Stimulated activated CD4-positive, alpha-beta T cell treated with anti-CD3 and anti-CD28 coated beads, Interleukin-1b, Interleukin-23, amount 100 ng/mL, for 24 hours (primary cell): ENCODE data around the gene DKK2.

Experiments
- DNase-seq, 4 experiments: peaks; one replicate each; pipeline ENCODE4 v3.0.0-alpha.2; 2020; ENCODE audit warnings: low read depth in 4 of 4, low spot score in 1 of 4

The DKK2 gene, protein sequence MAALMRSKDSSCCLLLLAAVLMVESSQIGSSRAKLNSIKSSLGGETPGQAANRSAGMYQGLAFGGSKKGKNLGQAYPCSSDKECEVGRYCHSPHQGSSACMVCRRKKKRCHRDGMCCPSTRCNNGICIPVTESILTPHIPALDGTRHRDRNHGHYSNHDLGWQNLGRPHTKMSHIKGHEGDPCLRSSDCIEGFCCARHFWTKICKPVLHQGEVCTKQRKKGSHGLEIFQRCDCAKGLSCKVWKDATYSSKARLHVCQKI

DNA sequence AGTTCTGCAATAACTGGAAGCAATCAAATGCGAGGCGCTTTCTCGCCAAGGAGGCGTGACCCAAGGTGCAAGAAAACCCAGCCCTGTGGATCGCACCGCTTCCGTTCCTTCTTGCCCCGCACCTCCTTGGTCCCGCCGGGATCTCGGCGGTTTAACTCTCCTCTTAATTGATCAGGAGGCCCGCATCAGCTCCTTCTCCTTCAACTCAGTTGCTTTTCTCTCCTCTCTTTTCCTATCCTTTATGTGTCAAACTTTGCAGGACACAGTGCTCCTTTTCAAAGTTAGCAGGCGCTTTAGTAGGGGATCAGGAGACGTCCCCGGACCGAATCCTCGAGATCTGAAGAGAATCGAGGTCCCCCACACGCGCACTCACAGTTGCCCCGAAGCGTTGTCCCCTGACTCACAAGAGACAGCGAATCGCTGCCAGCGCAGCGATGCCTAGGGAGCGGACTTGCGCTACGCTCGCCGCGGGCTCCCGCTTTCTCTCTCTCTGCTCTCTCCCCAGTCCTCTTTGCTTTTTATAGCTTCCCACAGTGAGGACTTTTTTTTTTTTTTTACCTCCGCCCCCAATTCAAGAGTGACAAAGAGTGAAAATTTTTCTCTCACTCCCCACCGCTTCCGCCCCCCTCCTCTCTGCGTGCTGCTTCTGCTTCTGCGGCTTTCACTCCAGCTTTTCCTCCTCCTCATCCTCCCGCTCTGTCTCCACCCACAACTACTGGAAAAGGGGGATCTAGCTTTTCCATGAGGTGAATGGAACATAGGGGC is at the start of gene DKK2:
DKK2 (minus strand) TSS at position 495 of the 765 bp plus-strand sequence. CDS start 722 bp downstream, outside the sequence.
- no peak for DNase-seq

DNA sequence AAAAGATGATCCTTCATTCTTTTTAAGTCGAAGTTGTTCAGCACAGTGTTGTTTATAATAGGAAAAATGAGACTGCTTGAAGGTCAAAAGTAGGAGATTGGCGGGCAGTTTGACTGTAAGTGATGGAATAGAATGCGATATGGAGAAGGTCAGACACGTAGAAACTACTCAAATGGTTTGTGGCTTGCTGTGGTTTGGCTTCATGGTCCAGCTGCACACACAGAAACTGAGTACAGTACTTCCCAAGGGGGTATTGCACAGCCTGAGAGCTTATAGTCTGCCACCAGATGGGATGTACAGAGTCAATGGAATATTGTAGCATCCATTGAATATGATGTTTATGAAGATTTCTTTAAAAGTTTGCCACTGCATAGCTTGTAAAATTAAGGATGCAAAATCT is 41.1 kb upstream of the DKK2 start:
- DNase-seq = no peak

DNA sequence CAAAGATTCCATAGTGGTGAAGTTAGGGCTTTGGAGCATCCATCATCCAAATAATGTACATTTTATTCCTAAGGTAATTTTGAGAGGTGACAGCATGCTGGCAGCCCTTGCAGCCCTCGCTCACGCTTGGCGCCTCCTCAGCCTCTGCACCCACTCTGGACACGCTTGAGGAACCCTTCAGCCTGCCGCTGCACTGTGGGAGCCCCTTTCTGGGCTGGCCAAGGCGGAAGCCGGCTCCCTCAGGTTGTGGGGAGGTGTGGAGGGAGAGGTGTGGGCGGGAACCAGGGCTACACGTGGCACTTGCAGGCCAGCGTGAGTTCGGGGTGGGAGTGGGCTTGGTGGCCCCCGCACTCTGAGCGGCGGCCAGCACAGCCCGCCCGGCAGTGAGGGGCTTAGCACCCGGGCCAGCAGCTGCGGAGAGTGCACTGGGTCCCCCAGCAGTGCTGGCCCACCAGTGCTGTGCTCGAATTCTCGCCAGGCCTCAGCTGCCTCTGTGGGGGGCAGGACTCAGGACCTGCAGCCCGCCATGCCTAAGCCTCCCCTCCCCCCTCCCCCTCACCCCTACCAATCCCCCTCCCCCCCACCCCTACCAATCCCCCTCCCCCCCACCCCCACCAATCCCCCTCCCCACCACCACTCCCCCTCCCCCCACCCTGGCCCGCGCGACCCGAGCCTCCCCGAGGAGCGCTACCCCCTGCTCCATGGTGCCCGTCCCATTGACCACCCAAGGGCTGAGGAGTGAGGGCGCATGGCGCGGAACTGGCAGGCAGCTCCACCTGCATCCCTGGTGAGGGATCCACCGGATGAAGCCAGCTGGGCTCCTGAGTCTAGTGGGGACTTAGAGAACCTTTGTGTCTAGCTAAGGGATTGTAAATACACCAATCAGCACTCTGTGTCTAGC is 37.0 kb upstream of the DKK2 start:
- no peak for DNase-seq

DNA sequence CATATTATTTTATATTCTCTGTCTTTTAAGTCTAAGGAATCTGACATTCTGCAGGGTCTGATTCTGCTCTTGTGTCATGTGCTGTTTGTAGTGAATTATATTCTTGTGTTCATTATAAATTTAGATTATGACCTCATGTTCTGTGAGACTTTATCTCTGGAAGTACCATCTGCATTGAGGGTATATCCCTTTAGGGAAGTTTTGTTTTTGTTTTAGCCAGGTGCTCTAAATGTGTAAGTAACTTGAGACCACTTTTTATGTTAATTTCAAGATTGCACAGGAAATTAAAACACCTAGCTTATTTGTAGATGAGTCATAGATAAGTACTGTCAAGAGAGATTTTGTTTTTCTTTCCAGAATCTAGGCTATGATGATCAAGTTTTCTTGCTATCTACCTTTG is 35.0 kb upstream of the DKK2 start:
- DNase-seq = no peak

DNA sequence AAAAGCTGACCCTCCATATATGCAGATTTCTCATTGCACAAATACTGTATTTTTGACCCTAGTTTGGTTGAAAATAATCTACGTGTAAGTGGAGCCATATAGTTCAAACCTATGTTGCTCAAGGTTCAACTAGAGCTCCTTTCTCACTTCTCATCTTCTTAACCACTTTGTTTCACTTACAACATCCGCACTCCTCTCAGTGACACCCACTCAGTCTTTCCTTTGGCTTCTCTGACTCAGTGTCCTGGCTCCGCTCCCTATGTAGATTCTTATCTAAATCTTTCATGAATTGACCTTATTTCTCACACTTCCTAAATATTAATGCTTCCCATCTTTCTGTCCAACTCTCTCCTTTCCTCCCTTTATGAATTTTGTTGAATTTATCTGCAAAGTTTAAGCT is 32.9 kb upstream of the DKK2 start:
- no peak for DNase-seq

DNA sequence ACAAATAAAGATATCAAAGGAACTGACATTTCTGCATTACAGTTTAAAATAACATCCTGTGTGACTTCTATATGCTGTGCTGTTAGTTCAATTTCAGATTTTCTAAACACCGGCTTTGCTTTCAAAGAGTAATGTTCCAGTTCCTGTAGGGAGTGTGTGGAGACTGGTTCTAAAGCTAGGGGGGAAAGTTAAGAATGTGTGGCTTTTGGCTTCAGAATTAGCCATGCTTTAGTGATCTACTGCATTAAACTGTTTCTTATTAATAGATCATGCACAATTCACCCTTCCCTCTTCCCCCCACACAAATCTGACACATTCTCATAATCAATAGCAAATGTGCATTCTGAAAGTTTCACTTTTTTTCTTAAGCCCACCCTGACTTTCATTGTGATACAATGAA is 32.0 kb upstream of the DKK2 start:
- DNase-seq = no peak

DNA sequence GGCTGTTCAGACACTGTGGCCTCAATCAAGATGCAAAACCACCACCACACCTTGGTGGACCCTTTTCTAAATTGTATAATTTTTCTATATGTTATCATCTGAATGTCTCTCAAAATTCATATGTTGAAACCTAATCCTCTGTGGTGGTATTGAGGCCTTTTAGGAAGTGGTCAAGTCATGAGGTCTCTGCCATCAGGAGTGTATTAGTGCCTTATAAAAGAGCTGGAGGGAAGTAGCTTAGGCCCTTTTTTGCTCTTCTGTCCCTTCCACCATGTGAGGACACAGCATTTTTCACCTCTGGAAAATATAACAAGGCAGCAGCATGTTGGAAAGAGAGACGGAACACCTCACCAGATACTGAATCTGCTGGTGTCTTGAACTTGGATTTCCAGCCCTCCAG is 30.5 kb upstream of the DKK2 start:
- no peak for DNase-seq

DNA sequence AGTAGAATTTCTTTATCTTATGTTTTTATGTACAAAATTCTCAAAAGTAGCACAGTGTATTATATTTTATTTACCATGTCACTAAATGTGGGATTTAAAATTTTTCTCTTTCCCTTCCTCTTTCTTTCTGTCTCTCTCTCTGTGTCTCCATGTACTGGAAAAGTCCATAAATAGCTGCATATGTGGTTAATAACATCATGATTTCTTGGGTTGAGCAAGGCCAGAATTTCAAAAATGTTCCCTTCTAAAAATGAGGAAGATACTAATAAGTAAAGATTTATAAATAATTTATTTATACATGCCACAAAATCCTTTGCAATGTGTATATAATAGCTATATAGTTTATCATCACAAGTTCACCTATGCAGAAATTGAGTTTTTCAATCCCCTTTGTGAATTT is 29.1 kb upstream of the DKK2 start:
- no peak for DNase-seq

DNA sequence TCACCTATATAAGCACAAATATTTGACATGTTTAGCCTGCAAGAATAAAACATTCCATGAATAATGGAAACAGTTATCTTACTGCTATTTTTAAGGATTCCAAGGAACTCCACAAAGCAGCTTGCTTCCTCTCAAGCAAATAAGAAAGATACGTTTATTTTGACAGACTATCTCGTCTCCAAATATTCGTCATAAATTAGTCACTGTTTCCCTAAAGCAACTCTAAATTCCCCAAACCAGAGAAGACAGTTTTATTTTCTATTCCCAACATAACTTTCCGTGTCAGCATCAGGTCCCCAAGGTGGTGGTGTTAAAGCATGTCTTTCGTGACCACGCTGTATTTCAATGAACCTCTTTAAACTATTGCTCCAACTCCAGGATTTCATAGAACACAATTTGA is 24.3 kb upstream of the DKK2 start:
- no peak for DNase-seq

DNA sequence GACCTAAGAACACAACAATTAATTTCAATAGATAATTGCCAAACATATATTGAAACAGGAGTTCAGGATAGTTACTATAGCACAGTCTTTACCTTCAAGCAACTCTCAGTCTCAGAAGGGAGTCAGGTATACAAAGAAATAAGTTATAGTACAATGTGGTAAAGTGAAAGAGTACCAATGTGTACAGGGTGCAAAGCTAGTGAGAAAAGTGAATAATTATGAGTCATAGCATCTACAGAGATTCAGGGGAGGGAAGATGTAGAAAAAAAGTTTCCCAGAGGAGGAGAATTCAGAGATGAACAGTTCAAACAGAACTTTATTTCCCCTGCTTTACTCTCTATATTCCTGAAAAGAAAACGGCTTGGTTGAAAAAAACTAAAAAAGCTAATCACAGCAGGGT is 22.7 kb upstream of the DKK2 start:
- no peak for DNase-seq

DNA sequence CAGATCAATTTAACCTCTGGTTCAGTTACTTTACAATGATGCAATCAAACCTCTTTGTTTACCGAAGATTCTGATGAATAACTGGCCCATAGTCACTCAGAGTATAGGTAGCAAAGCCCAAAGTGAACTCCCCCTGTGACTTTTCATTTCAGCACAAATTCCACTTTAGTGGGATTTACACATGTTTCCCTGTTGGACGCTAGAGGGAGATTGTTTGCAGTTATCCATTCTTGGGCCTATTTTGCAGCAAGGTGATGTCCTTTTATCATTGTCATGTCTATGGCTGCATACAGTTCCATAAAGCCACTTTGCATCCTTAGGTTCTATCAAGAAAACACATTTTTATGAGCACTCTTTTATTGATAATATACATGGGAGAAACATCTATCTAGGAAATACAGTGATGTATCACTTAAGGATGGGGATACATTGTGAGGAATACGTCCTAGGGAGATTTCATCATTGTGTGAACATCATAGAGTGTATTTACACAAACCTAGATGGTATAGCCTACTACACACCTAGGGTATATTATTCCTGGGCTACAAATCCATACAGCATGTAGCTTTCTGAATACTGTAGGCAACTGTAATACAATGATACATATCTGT is 14.5 kb upstream of the DKK2 start:
- DNase-seq = no peak

DNA sequence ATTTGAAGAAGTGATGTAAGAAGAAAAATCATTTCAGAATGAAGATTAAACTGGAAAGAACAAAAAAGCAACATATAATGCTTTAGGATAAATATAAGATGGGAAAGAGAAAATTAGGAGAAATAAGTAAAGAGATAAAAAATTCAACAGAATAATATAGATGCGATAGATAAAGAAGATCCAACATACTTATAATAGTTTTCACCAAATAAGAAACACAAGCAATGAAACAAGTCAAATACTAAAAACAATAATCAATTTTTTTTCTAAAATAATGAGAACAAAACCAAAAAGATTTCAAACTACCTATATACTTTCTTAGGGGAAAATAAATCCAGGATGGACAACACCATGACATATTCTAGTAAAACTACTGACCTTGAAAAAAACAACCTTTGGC is 10.1 kb upstream of the DKK2 start:
- no peak for DNase-seq

DNA sequence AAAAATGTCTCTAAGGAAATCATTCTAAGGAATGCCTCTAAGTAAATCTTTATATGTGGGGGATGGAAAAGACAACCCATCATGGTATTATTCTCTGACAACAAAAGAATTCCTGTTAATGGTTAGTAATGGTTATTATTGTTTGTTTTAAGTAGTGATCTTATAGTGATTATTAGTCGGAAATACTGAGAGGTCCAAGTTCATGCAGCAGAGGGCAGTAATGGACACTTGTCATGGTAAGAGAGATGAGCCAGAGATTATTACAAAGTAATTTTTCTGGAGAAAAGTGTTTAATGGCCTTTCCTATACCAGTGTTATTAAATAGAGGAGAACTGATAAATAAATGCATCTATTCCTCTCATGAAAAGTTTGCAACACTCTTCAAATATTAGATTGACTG is 8.1 kb upstream of the DKK2 start:
- no peak for DNase-seq

DNA sequence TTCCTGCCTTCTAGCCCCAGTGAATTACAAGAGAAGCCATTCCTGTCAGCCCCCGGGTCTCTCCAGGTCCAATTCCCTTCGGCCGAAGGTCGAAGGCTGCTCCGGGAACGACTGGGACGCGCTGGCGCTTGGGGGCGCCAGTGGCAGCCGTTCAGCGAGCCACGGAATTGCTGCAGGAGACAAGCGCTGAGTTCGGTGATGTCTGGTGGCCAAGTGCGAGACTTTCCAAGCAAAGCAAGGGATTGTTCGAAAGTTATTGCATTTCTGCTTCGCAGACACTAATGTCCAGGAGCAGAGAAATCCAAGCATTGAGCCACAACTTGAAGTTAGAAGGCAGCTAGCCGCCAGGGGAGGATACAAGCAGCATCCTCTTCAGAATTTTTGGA is 1.1 kb upstream of the DKK2 start:
- no peak for DNase-seq

DNA sequence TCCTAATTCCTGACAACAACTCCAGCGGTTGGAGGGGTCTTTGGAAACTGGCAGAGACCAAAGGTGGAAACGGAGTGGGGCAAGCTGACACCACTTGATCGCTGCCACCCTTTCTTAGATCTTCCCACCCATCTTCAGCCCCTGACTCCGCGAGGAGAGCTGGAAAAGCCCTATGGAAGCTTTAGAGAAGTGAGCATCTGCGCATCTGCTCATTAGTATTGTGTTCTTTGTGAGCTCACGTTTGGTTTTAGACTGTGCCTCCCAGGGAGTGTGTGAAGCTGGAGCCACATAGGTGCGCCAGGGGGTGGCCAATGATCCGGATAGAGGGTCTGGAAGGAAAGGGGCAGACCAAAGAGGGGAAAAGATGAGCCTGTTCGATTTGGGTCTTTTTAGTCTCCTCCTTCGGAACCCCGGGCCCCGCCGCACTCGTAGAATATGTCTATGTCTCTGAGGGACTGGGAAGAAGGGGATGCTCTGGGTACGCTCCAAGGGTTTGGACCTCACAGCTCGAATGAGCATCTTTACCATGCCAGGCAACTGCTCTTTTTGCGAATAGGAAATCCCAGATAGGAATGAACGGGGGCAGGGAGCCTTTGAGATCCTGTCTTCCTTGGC is 578 bp upstream of the DKK2 start:
- no peak for DNase-seq

DNA sequence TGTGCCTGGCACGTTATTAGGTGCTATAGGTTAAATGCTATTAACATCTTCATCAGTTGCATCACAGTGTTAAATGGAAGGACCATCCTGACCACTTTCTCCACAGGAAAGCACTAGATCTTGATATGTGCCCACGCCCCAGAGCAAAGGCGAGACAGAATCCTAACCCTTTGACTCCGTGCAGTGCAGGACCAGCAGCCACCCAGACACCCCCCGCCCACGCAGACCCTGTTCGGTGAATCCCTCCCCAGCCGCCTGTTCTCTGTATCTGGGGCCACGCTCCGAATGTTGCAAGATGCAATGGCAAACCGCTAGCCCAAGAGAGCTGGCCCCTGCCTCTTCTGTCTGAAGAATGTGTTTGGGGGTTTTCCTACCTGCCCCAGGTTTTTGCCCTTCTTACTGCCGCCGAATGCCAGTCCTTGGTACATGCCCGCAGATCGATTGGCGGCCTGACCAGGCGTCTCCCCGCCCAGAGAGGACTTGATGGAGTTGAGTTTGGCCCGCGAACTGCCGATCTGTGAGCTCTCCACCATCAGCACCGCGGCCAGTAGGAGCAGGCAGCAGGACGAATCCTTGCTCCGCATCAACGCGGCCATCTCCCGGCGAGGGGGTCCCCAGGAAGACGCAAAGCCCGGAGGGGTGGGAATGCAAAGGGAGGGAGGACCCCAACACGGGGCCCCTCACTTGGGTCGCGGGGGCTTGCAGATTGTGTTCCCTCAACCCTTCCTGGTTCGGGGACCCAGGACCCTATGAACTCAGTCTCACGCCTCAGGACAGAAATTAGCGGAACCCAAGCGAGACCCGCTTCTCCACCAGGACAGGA is 906 bp downstream of the DKK2 start:
- no peak for DNase-seq

DNA sequence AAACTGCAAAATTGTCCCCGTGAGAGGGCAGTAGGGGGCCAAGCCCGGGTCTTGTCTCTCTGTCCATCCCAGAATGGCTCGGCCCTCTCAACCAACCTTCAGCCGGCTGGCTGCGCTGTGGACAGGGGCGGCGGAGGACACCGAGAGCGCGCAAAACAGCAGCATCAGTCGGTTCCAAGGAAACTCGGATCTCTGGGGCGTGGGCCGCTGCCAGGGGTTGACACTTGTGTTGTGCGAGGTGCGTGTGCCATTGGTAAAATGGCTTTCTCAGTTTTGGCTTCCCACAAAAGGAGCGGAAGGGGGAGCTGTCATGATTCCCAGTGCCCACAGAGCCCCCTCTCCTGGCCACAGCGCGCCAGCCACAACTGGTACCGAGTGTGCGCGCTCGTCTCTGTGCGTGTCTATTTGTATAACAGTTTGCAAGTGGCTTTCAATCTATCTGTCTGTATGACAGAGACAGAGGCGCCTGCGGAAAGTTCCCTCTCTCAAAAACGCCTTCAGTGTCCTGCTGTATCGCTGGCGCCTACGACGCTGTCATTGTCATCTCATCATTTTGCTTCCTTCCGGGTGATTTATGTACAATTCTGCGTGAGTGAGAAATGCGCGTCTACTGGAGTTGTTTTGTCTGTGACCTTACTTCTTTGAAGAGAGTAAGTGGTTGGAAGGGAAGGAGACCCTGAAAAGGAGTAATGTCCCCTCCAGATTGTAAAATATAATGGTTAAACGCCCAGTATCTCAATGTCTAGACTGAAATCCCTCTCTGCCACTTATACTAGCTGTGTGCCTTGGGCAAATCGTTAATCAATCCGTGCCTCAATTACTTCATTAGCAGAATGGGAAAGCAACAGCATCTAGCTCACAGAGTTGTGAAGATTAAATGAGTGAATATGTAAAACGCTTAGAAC is 1.8 kb downstream of the DKK2 start:
- DNase-seq = no peak

DNA sequence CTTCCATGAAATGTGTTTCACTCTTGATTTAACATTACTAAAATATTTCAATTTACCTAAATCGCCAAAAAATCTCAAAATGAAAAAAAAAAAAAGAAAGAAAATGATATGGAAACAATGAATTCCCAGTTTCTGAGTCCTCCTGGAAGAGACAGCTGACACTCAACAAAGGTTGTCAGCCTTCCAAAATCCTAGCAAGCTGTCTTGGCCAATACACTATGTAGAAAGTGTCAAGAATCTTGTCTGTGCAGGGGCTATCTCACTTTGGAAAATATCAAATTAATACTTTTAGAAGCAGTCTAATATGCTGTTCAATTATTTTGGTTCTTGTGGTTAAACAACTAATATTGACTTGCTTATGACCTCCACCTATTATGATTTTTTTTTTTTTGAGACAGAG is 8.7 kb downstream of the DKK2 start:
- no peak for DNase-seq

DNA sequence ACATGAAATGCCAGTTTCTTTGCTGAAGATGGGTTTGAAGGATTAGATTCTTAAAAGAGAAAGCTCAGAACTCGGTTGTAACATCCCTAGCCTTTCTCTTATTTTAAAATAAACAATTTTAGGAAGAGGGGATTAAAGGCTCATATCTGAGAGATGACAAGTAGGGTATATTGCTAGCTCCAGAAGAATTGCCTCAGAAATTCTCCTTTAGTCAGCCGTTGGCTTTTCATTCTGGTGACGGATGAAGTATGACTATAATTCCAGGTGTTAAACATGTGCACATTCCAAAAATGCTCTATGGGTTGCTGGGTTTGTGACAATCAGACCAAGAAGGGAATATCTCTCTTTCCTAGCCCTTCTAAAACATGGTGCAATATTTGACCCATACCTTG is 17.8 kb downstream of the DKK2 start:
- DNase-seq = no peak
